RKO (cell line): ENCODE data around the gene SSB.
"Not testable (repeated sequence)": the region's sequence is repeated elsewhere in the genome, so short reads cannot be mapped to it uniquely, and the experiment has no call there.

Experiments used
- DNase-seq: peaks from one replicate; pipeline ENCODE4 v3.0.0-alpha.2; 2016; ENCODE audit warnings: low spot score

The SSB gene

GRCh38 chr2:169798718-169799592, at the start of gene SSB:
TSS of gene SSB (plus strand) at chr2:169798871. CDS start at chr2:169800961, 2,090 bp downstream.
- DNase-seq, result peak; percentile 96

DNA sequence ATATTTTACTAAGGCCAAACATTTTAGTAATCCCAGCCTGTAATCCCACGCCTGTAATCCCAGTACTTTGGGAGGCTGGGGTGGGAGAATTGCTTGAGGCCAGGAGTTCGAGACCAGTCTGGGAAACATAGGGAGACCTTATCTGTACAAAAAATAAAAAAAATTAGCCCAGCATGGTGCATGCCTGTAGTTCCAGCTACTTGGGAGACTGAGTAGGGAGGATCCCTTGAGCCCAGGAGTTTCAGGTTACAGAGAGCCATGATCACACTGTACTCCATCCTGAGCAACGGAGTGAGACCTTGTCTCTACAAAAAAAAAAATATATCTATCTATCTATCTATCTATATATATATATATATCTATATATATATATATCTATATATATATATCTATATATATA, 45.9 kb upstream of the SSB start:
- DNase-seq, result no peak

DNA sequence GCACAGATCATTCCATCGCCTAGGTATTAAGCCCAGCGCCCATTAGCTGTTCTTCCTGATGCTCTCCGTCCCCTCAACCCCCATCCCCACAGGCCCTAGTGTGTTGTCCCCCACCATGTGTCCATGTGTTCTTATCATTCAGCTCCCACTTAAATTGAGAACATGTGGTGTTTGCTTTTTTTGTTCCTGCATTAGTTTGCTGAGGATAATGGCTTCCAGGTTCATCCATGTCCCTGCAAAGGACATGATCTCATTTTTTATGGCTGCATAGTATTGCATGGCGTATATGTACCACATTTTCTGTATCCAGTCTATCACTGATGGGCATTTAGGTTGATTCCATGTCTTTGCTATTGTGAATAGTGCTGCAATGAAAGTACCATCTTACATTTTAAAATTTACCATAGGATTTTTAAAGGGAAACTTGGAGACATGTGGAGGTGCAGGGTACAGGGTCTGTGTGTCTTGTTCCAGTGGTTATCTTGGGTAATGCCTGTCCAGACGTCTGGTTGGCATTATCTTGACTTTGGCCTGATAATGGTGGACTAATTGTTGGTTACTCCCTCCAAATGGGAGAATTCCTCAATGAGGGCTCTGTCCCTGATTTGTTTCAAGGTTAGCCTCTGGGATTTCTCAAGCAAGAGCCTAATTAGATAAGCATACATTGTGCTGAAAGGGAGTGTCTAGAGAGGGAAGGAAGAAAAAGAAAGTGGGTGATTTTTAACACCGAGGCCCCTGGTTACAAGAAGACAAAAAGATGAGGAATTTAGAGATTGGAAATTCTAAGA, 43.4 kb upstream of the SSB start:
- no peak for DNase-seq

- no peak for DNase-seq
These were observed 42.3 kb upstream of the SSB start for GRCh38 chr2:169756342-169756741.

DNA sequence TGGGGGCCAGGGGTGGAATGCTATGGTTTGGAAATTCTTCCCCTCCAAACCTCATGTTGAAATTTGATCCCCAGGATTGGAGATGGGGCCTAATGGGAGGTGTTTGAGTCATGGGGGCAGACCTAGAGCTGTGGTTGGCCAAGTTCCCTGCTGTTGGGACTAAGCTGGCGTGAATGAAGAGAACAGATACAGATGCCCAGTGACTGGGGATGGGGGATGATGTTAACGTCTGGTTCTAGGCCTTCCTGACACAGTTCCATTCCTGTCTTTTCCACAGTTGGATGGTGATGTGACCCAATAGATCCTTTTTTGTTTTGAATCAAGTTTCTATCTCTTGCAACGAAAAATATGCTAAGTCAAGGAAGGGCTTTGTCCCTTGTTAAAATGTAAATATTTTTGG, 41.3 kb upstream of the SSB start:
- no peak for DNase-seq

DNA sequence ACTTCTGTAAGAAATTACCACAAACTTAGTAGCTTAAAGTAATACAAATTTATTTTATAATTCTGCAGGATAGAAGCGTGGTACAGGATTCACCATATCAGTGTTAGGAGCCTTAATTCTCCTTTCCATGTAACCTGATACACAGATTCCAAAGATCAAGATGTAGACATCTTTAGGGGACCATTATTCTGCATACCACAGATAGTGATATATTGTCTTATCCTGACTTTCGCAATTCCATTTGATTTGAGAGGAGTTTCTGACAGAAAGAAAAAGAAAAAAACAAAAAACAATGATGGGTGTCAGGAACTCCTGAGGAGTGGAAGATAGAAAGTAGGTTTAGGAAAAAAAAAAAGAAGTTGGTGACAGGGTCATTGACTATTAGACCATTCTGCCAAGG, 40.9 kb upstream of the SSB start:
- no peak for DNase-seq

DNA sequence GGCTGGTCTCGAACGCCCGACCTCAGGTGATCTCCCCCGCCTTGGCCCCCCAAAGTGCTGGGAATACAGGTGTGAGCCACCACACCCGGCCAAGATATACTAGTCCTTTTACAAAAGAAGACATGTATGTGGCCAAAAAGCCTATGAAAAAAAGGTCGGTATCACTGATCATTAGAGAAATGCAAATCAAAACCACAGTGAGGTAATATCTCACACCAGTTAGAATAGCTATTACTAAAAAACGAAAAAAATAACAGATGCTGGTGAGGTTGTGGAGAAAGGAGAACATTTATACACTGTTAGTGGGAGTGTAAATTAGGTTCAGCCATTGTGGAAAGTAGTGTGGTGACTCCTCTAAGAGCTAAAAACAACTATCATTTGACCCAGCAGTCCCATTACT, 38.7 kb upstream of the SSB start:
- no peak for DNase-seq

GRCh38 chr2:169760798-169761197, 37.9 kb upstream of the SSB start:
- not testable (repeated sequence) for DNase-seq

- DNase-seq, result no peak
These were observed 37.3 kb upstream of the SSB start for GRCh38 chr2:169761251-169761969.

- DNase-seq, result no peak
These were observed 36.7 kb upstream of the SSB start for GRCh38 chr2:169761970-169762292.

GRCh38 chr2:169765523-169765922, 33.1 kb upstream of the SSB start:
- DNase-seq, result no peak

- DNase-seq, result peak; percentile 63
These were observed 31.3 kb upstream of the SSB start for GRCh38 chr2:169767243-169767888.

GRCh38 chr2:169768262-169768995, 30.2 kb upstream of the SSB start:
- DNase-seq, result no peak

GRCh38 chr2:169771021-169771420, 27.6 kb upstream of the SSB start:
- DNase-seq, result no peak

- peak; percentile 31 for DNase-seq
These were observed 27.1 kb upstream of the SSB start for GRCh38 chr2:169771612-169772011.

DNA sequence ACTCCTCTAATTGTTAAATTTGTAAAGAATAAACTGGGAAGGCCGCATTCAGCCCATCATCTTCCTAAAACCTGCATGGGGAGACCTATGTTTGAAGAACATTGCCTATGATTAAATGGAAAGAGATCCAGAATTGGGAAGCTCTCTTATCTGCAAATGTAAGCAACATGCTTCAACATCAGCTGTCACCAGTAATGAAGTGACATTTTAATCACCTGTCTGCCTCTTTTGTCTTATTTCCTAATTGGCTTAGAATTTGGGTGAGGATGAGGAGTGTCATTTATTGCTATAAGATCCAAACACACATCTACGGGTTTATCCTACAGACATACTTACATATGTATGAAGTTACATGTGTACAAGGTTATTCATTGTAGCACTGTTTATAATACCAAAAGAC, 26.0 kb upstream of the SSB start:
- DNase-seq, result no peak

DNA sequence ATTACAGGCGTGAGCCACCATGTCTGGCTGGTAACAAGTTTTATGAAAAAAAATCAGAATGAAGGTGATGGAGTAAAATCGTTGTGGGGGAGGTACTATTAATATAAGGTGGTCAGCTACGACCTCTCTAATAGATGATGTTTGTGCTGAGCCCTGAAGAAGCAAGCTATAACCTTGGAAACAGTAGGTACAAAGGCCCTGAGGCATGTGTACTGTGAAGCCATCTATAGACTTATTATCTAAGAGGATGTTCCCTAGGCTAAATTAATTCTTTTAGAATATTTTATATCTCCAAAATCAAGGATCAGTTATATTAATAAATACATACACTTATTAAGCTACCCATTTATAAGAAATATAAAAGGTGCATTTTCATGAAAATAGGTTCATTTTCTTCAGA, 23.3 kb upstream of the SSB start:
- no peak for DNase-seq

DNA sequence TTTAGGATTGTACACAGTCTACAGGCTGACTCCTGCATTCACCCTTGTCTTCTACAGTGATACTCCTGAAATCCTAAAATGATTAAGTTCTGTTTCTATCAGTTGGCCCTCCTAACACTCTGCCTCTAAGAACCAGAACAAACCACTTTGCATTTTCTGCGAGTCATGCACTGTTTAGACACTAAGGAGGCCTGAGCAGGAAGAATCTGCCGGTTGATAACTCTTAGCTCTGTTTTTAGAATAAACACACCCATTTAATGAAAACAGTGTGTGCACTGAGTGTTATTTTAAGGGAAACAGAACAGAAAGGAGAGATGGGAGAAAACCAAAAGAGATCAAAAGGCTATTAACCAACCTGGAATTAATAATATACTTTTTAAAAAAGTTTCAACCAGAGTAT, 22.9 kb upstream of the SSB start:
- DNase-seq, result no peak

- no peak for DNase-seq
These were observed 22.4 kb upstream of the SSB start for GRCh38 chr2:169776252-169776761.

- DNase-seq, result no peak
These were observed 20.2 kb upstream of the SSB start for GRCh38 chr2:169778446-169778845.

GRCh38 chr2:169781249-169782013, 17.2 kb upstream of the SSB start:
- DNase-seq, result no peak
